CD4-positive, alpha-beta T cell treated with Interleukin-17A for 1 hour (primary cell): ENCODE results near the gene NPBWR2.
"Not testable (repeated sequence)": the region's sequence is repeated elsewhere in the genome, so short reads cannot be mapped to it uniquely, and the experiment has no call there.

Experiments
- DNase-seq: peaks from one replicate; pipeline ENCODE4 v3.0.0-alpha.2; 2020

The NPBWR2 gene

DNA sequence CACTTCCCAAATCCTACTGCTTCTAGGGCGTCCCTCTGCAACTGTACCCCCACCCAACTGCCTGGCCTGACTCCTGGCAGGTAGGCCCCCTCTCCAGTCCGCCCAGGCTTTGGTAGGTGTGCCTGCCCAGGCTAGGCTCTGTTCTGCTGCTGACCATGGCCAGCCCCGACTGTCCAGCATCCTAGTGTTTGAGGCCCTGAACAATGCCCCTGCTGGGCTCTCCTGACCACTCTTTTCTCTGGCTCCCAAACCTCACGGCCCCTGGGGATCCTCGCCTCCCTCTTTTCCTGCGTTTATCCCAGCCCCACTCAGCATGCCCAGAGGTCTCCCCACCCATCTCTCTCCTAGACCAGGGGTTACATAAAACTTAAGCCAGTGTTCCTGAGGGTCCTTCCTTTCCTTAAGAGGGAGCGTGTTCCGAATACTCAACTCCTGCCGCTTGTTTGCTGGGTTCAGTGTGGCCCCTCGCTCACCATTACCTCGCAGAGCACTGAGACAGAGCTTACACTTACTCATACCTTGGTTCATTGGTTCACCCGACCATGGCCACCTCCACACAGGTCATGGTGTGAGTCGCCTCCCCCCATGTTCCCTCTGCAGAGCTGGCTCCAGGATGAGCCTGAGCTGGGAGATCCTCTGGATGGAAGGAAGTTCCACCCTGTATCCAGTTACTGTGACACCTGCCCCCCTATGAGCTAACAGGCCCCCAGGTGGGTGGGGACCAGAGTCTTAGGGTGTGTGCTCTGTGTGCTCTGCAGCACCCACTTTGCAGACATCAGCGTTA, 35.8 kb upstream of the NPBWR2 start:
- no peak for DNase-seq

DNA sequence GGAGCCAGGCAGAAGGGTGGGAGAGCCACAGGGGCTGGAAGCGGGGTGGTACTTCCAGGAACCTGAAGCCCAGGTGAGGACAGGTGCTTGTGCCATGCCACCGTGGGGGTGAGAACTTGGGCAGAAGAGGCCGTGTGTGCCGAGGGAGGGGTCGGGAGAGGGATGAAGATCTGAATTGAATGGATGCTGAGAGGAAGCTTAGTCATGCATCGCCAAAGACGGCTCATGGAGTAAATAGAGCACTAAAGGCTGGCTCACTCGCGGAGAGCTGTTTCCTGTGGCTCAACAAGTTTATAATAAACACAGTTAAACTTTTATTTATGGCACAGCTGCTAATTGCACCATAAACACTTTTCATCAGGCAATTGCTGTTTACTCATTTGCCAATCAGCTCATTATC, 35.2 kb upstream of the NPBWR2 start:
- no peak for DNase-seq

DNA sequence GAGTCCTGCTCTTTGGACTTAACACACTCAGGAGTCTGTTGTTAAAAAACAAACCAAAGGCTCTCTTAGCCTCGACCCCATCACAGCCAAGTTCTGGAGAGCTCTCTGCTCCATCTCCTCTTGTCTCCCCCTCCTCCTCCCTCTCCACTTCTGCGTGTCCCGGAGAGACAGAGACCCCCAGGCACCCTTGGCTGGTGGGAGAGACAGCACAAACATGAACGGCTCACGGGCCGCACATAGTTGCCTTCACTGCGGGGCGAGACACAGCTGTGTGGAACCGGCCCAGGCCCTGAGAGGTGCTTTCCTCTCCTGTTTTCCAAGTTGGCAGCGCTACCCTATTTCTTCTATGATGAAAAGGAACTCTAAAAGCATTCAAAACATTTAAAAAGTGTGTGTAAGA, 33.6 kb upstream of the NPBWR2 start:
- DNase-seq: no peak

GRCh38 chr20:64140061-64140931, 32.9 kb upstream of the NPBWR2 start:
- DNase-seq: no peak

GRCh38 chr20:64139199-64140060, 32.1 kb upstream of the NPBWR2 start:
- DNase-seq: no peak

DNA sequence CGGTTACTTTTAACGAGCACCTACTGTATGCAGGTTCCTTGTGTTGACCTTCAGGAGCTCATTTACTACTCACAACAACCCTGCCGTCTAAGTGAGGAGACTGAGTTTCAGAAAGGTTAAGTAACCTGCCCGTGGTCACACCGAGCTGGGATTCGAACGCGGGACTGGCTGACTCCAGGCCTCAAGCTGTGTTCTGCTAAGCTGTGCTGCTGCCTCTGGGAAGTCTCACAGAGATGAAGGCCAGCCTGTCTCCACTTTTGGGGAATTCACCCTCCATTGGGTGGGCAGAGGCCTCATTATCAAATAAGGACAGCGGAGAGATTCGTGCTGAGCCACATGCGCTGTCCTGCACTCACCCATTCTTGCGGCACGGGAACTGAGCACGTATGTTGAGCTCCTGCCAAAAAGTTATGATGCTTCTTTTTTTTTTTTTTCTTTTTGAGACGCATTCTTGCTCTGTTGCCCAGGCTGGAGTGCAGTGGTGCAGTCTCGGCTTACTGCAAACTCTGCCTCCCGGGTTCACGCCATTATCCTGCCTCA, 31.0 kb upstream of the NPBWR2 start:
- DNase-seq: no peak

DNA sequence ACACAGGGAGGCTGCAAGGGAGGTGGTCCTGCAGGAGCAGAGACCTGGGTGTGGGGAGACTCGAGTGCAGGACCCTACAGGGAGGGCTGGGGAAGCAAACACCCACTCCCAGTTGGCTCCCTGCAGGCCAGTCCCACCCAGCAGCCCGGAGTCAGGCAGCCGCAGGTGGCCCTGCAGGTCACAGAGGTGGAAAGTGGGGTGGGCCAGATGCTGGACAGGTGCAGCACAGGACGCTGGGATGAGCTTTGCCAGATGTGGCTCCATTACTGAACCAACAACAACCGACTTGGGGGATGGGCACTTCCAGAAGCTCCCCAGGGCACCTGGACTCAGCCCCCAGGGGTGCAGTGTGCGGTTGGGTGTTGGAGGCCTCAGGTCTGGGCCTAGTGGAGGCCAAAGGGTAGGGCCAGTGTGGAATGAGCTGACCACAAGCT, 30.2 kb upstream of the NPBWR2 start:
- no peak for DNase-seq

- DNase-seq: no peak
Observed at GRCh38 chr20:64136004-64136710, 28.8 kb upstream of the NPBWR2 start.

GRCh38 chr20:64134744-64135143, 27.4 kb upstream of the NPBWR2 start:
- not testable (repeated sequence) for DNase-seq

- DNase-seq: no peak
Observed at GRCh38 chr20:64133951-64134407, 26.6 kb upstream of the NPBWR2 start.

- DNase-seq: no peak
Observed at GRCh38 chr20:64131406-64131805, 24.0 kb upstream of the NPBWR2 start.

DNA sequence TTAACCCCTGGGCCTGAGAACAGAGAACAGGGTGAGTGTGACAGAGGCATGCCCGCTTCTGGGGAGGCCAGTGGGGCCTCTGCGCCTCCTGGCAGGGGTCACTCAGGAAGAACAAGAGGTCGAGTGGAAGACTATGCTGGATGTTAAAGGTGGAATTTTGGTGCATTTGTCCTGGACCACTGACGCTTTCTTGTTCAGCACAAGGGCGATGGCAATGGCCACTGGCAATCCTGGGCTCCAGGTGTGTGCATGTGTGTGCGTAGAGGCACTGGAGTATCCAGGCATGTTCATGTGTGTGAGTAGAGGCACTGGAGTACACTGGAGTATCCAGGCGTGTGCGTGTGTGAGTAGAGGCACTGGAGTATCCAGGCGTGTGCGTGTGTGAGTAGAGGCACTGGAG, 23.5 kb upstream of the NPBWR2 start:
- no peak for DNase-seq

- no peak for DNase-seq
Observed at GRCh38 chr20:64130271-64130670, 22.9 kb upstream of the NPBWR2 start.

DNA sequence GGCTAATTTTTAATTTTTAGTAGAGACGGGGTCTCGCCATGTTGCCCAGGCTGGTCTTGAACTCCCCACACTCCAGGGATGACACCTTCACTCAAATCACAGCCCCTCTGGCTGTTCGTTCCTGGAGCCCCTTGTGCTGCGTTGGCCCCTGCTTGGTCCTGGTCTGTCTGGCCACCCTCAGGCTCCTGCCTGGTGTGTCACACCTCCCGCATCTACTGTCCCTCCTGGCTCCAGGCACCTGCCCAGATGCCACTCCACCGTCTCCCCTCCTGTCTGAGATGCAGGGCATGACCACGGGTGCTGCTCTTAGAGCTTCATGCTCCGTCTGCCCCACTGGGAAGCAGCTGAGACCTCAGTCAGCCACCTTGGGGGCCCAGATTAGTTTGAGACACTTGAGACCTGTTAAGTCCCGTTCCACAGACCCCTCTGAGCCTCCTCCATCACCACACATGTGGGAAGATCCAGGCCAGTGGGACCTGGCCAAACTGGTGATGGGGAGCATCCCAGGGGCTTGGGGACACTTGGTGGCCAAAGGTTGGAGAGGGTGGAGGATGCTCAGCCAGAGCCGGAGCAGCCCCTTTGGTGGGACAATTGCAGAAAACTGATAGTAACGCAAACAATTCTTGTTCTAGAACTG, 21.9 kb upstream of the NPBWR2 start:
- no peak for DNase-seq

DNA sequence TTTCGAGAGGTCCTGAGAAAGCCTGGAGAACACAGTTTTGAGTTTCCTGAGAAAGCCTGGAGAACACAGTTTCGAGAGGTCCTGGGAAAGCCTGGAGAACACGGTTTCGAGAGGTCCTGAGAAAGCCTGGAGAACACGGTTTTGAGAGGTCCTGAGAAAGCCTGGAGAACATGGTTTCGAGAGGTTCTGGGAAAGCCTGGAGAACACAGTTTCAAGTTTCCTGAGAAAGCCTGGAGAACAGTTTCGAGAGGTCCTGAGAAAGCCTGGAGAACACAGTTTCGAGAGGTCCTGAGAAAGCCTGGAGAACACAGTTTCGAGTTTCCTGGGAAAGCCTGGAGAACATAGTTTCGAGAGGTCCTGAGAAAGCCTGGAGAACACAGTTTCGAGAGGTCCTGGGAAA, 16.2 kb upstream of the NPBWR2 start:
- not testable (repeated sequence) for DNase-seq

DNA sequence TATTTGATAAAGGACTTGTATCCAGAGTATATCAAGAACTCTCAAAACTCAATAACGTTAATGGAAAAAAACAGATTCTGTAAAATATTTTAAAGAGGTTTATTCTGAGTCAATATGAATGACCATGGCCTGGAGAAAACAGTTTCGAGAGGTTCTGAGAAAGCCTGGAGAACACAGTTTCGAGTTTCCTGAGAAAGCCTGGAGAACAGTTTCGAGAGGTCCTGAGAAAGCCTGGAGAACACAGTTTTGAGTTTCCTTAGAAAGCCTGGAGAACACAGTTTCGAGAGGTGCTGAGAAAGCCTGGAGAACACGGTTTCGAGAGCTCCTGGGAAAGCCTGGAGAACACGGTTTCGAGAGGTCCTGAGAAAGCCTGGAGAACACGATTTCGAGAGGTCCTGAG, 15.6 kb upstream of the NPBWR2 start:
- not testable (repeated sequence) for DNase-seq

DNA sequence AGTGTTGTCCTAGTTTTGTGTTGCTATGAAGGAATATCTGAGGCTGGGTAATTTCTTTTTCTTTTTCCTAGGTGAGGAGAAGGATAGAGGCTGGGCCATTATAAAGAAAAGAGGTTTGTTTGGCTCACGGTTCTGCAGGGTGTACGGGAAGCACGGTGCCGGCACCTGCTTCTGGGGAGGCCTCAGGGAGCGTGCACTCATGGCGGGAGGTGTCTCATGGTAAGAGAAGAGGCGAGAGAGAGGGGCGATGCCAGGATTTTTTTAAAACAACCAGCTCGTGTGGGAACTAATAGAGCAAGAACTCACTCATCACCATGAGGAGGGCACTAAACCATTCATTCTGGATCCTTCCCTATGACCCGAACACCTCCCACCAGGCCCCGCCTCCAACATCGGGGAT, 14.2 kb upstream of the NPBWR2 start:
- no peak for DNase-seq

DNA sequence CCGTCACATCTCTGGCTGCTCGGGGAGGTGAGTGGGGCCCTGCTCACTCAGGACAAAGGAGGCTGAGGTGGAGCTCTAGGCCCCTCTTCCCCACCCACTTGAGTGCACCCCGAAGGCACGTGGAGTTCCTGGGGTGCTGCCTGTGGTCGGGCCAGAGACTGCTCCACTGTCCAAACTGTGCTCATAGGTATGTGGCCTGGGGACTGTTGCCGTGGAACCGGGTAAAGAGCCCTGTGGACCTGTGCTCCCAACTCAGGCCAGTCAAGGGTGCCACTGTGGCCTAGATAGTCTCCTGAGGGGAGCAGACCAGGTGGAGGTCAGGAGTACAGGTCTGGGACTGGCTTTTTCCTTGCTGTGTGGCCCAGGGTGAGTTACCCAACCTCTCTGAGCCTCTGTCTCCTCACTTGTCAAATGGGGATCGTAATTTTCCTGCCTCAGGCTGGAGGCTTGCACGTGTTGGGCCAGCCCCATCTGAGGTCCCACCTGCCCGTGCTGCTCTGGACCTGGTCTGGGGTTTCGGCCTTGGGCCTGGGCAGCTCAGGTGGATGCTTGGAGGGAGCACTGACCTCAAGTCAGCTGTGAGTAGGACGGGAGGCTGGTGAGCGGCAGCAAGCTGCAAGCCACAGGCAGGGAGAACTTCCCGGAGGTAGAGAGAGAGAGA, 12.4 kb upstream of the NPBWR2 start:
- DNase-seq: no peak

DNA sequence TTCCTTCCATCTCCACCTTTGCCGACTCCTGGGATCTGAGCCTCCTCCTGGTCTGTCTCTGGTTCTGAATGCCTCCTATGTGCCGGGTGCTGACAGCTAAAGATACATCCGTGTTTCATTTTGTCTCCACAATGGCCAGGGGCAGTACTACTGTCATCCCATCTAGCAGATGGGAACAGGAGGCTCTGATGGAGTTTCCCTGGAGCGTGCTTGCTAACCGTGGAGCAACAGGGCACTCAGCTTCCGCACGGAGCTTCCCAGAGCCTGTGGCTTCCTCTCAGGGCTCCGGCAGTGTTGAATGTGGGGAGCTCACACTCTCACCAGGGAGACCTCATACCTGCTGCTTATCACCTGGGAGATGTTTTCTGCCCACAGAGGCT, 11.9 kb upstream of the NPBWR2 start:
- DNase-seq: no peak

- DNase-seq: not testable (repeated sequence)
Observed at GRCh38 chr20:64117432-64117777, 10.0 kb upstream of the NPBWR2 start.
